H9 (cell line): Measurements from ENCODE around the gene KLC4. TPM values are rescaled to one million over a fixed set of nuclear protein-coding genes. Genes with fewer than 3 reads are reported as not detected.

Experiments
- DNase-seq: peaks from one replicate; pipeline ENCODE4 v3.0.0-alpha.2; 2017
- H2AFZ ChIP-seq: one replicate; pipeline ENCODE4 v1.6.1; 2013; ENCODE audit warnings: mild to moderate bottlenecking, low read length, control low read depth, moderate library complexity
- H2AK5ac ChIP-seq: 2 replicates; pipeline ENCODE4 v1.6.1; 2013; ENCODE audit warnings: low read length, control low read depth, mixed read lengths; ENCODE audit not compliant: insufficient read length
- H2BK120ac ChIP-seq: one replicate; pipeline ENCODE4 v1.6.1; 2013; ENCODE audit warnings: low read depth, mild to moderate bottlenecking, low read length, control low read depth, inconsistent platforms; ENCODE audit not compliant: poor library complexity, severe bottlenecking
- H2BK12ac ChIP-seq: 2 replicates; pipeline ENCODE4 v1.6.1; 2013; ENCODE audit warnings: low read length, control low read depth, mixed read lengths, low read depth; ENCODE audit not compliant: insufficient read length
- H2BK15ac ChIP-seq: 2 replicates; pipeline ENCODE4 v1.6.1; 2013; ENCODE audit warnings: low read depth, low read length, control low read depth
- H2BK20ac ChIP-seq: one replicate; pipeline ENCODE4 v1.6.1; 2013; ENCODE audit warnings: low read depth, mild to moderate bottlenecking, low read length, control low read depth, inconsistent platforms; ENCODE audit not compliant: poor library complexity, severe bottlenecking
- H2BK5ac ChIP-seq: 2 replicates; pipeline ENCODE4 v1.6.1; 2013; ENCODE audit warnings: low read length, control low read depth, mixed read lengths; ENCODE audit not compliant: insufficient read length
- H3K14ac ChIP-seq: 2 replicates; pipeline ENCODE4 v1.6.1; 2013; ENCODE audit warnings: low read length, control low read depth; ENCODE audit not compliant: insufficient read depth
- H3K18ac ChIP-seq: 2 replicates; pipeline ENCODE4 v1.6.1; 2013; ENCODE audit warnings: low read depth, mild to moderate bottlenecking, mixed read lengths, low read length, control low read depth; ENCODE audit not compliant: insufficient read length
- H3K23ac ChIP-seq: 2 replicates; pipeline ENCODE4 v1.6.1; 2013; ENCODE audit warnings: low read length, control low read depth, mixed read lengths, low read depth; ENCODE audit not compliant: insufficient read length
- H3K23me2 ChIP-seq: 2 replicates; pipeline ENCODE4 v1.6.1; 2013; ENCODE audit warnings: low read depth, mild to moderate bottlenecking, mixed read lengths, low read length, control low read depth; ENCODE audit not compliant: insufficient read length, poor library complexity, severe bottlenecking
- H3K27ac ChIP-seq: 2 replicates; pipeline ENCODE4 v1.5.1; 2013; ENCODE audit warnings: low read length, control low read depth, mixed read lengths, low read depth; ENCODE audit not compliant: insufficient read length
- H3K27me3 ChIP-seq: 2 replicates; pipeline ENCODE4 v1.6.1; 2013; ENCODE audit warnings: low read length, control low read depth, inconsistent platforms; ENCODE audit not compliant: insufficient read depth
- H3K4ac ChIP-seq: 2 replicates; pipeline ENCODE4 v1.6.1; 2013; ENCODE audit warnings: low read depth, mild to moderate bottlenecking, control low read depth, inconsistent platforms, low read length, moderate library complexity
- H3K4me1 ChIP-seq: 2 replicates; pipeline ENCODE4 v1.6.1; 2013; ENCODE audit warnings: low read length, control low read depth, inconsistent platforms; ENCODE audit not compliant: insufficient read depth
- H3K4me2 ChIP-seq: 2 replicates; pipeline ENCODE4 v1.6.1; 2013; ENCODE audit warnings: low read length, control low read depth, mixed read lengths; ENCODE audit not compliant: insufficient read length, insufficient read depth
- H3K56ac ChIP-seq: 2 replicates; pipeline ENCODE4 v1.6.1; 2013; ENCODE audit warnings: low read depth, mild to moderate bottlenecking, mixed read lengths, low read length, control low read depth; ENCODE audit not compliant: insufficient read length
- H3K79me1 ChIP-seq: 2 replicates; pipeline ENCODE4 v1.6.1; 2013; ENCODE audit warnings: low read depth, mild to moderate bottlenecking, moderate library complexity, low read length, control low read depth, inconsistent platforms; ENCODE audit not compliant: insufficient read depth, poor library complexity, severe bottlenecking
- H3K79me2 ChIP-seq: 2 replicates; pipeline ENCODE4 v1.6.1; 2013; ENCODE audit warnings: low read length, control low read depth, inconsistent platforms; ENCODE audit not compliant: insufficient read depth
- H3K9ac ChIP-seq: 2 replicates; pipeline ENCODE4 v1.6.1; 2013; ENCODE audit warnings: low read length, control low read depth, mixed read lengths; ENCODE audit not compliant: insufficient read length; ENCODE audit errors: extremely low read depth
- H3K9me3 ChIP-seq: one replicate; pipeline ENCODE4 v1.6.1; 2013; ENCODE audit warnings: low read depth, low read length, inconsistent platforms; ENCODE audit not compliant: control insufficient read depth
- H3T11ph ChIP-seq: one replicate; pipeline ENCODE4 v1.6.1; 2013; ENCODE audit warnings: mild to moderate bottlenecking, low read length, control low read depth, inconsistent platforms
- H4K20me1 ChIP-seq: one replicate; pipeline ENCODE4 v1.6.1; 2013; ENCODE audit not compliant: control insufficient read depth, insufficient read length, insufficient read depth
- H4K5ac ChIP-seq: 2 replicates; pipeline ENCODE4 v1.6.1; 2013; ENCODE audit warnings: low read depth, mild to moderate bottlenecking, mixed read lengths, low read length, control low read depth; ENCODE audit not compliant: insufficient read length
- H4K8ac ChIP-seq: replicated peaks from 2 replicates; pipeline ENCODE4 v1.6.1; 2013; ENCODE audit warnings: low read length, control low read depth, mixed read lengths, low read depth; ENCODE audit not compliant: insufficient read length
- H4K91ac ChIP-seq: 2 replicates; pipeline ENCODE4 v1.6.1; 2013; ENCODE audit warnings: low read depth, mild to moderate bottlenecking, moderate library complexity, mixed read lengths, low read length, control low read depth; ENCODE audit not compliant: insufficient read length
- H3K27ac Mint-ChIP-seq, 3 experiments: 2 replicates in 2 of 3; 3 replicates in 1 of 3; pipeline ENCODE4 v1.8.0; 2020 to 2021; ENCODE audit warnings: mixed read lengths in 3 of 3, mild to moderate bottlenecking in 1 of 3, moderate library complexity in 1 of 3
- H3K27me3 Mint-ChIP-seq: 2 replicates; pipeline ENCODE4 v1.8.0; 2021; ENCODE audit warnings: low read depth, mild to moderate bottlenecking, moderate library complexity, mixed read lengths
- H3K36me3 Mint-ChIP-seq, 3 experiments: 2 replicates in 2 of 3; 3 replicates in 1 of 3; pipeline ENCODE4 v1.8.0; 2020 to 2021; ENCODE audit warnings: low read depth in 3 of 3, mixed read lengths in 3 of 3; ENCODE audit not compliant: insufficient read depth in 1 of 3
- H3K4me1 Mint-ChIP-seq, 2 experiments: 2 replicates each; pipeline ENCODE4 v1.8.0; 2020; ENCODE audit warnings: mixed read lengths in 2 of 2
- H3K4me3 Mint-ChIP-seq, 2 experiments: 2 replicates in 1 of 2; 3 replicates in 1 of 2; pipeline ENCODE4 v1.8.0; 2020 to 2021; ENCODE audit warnings: mild to moderate bottlenecking in 2 of 2, mixed read lengths in 2 of 2, moderate library complexity in 1 of 2
- H3K9me3 Mint-ChIP-seq, 2 experiments: 2 replicates in 1 of 2; 3 replicates in 1 of 2; pipeline ENCODE4 v1.8.0; 2020; ENCODE audit warnings: mild to moderate bottlenecking in 2 of 2, mixed read lengths in 2 of 2, moderate library complexity in 1 of 2
- CTCF ChIP-seq: fragments of 200-600 bp; sonication (generic); conservative IDR thresholded peaks from 3 replicates; pipeline ENCODE4 v1.8.0; 2021; ENCODE audit warnings: antibody characterized with exemption, mild to moderate bottlenecking
- WGBS: extraction: QIAGEN DNeasy Blood & Tissue Kit; methylation state at CpG from one replicate; pipeline ENCODE4 v1.1.7; 2013; ENCODE audit warnings: missing lambda C conversion rate, low lambda C conversion rate, mixed read lengths; ENCODE audit not compliant: insufficient read length; ENCODE audit errors: extremely low coverage; 5-methylcytosine and 5-hydroxymethylcytosine counted together
- total RNA-seq: library from RNA; stranded (reverse); gene quantifications from 2 replicates; pipeline ENCODE4 v1.2.1, GENCODE V29; 2021

KLC4 gene
- total RNA-seq, 1 experiment from 2014 or later = 29.7 TPM

- TF ChIP-seq CTCF = no peak; the same call in 2 of the 3 replicates
- Mint-ChIP-seq H3K36me3 (peaks cover 29 to 84% (median 66%) of the 10 kb centered on the region in 3 experiments; a peak in 6 of 7 replicates), H3K4me3 (no peak overlapping the region), H3K9me3 (no peaks in the 10 kb centered on the region; a peak in 1 of 5 replicates), H3K27me3 (no peaks in the 10 kb centered on the region; the same call in none of the 2 replicates), H3K27ac (peak overlapping the region in 1 of 3 experiments; percentile 37; a peak in 2 of 7 replicates), H3K4me1 (no peaks in the 10 kb centered on the region)
- Histone ChIP-seq H3K23ac (no peak overlapping the region), H2BK15ac (no peak overlapping the region), H4K8ac (no peak overlapping the region), H4K5ac (no peak overlapping the region), H3K56ac (no peak overlapping the region), H3K23me2 (no peaks in the 10 kb centered on the region), H2AFZ (no peak overlapping the region), H2BK20ac (no peak overlapping the region), H3K4ac (no peak overlapping the region), H3K4me1 (no peaks in the 10 kb centered on the region), H2BK5ac (no peak overlapping the region), H4K20me1 (no peaks in the 10 kb centered on the region), H3K27me3 (no peaks in the 10 kb centered on the region), H3K14ac (no peak overlapping the region), H3K18ac (no peak overlapping the region), H4K91ac (no peak overlapping the region), H2BK12ac (no peak overlapping the region), H3K79me2 (no peaks in the 10 kb centered on the region), H3K9me3 (no peaks in the 10 kb centered on the region), H2BK120ac (no peak overlapping the region), H2AK5ac (no peak overlapping the region), H3K79me1 (no peaks in the 10 kb centered on the region), H3T11ph (no peak overlapping the region), H3K9ac (no peak overlapping the region), H3K4me2 (no peak overlapping the region), H3K27ac (no peak overlapping the region)
- peak; percentile 22 for DNase-seq
- WGBS = no CpG with 5 or more reads among the region's 5 CpGs
These were observed 22.2 kb upstream of the KLC4 start for GRCh38 chr6:43037197-43037596.
